HUES48 (cell line): ENCODE measurements around the gene ZFHX3.

Experiments used
- H3K27ac ChIP-seq: one replicate; pipeline ENCODE4 v1.7.0; 2013; ENCODE audit warnings: low read depth, low read length, inconsistent platforms
- H3K27me3 ChIP-seq: 2 replicates; pipeline ENCODE4 v1.6.1; 2013; ENCODE audit warnings: mild to moderate bottlenecking, low read length; ENCODE audit not compliant: control insufficient read depth, insufficient read depth
- H3K36me3 ChIP-seq: 2 replicates; pipeline ENCODE4 v1.6.1; 2013; ENCODE audit warnings: low read length; ENCODE audit not compliant: control insufficient read depth, insufficient read depth
- H3K4me1 ChIP-seq: 2 replicates; pipeline ENCODE4 v1.6.1; 2013; ENCODE audit warnings: mild to moderate bottlenecking, low read length; ENCODE audit not compliant: control insufficient read depth, insufficient read depth
- H3K4me3 ChIP-seq: 2 replicates; pipeline ENCODE4 v1.5.1; 2013; ENCODE audit warnings: mild to moderate bottlenecking, low read depth, low read length
- H3K9ac ChIP-seq: 2 replicates; pipeline ENCODE4 v1.6.1; 2013; ENCODE audit warnings: mild to moderate bottlenecking, low read depth, low read length, moderate library complexity
- H3K9me3 ChIP-seq: 2 replicates; pipeline ENCODE4 v1.6.1; 2013; ENCODE audit warnings: low read length; ENCODE audit not compliant: control insufficient read depth, insufficient read depth

The ZFHX3 gene

GRCh38 chr16:73023752-73024570 is 24.0 kb downstream of the ZFHX3 start:
- Histone ChIP-seq H3K27me3 (peaks cover 54% of the 10 kb centered on the region), H3K4me1 (peaks cover 7% of the 10 kb centered on the region), H3K4me3 (no peak overlapping the region), H3K27ac (no peak overlapping the region), H3K9me3 (no peaks in the 10 kb centered on the region), H3K9ac (no peak overlapping the region), H3K36me3 (no peaks in the 10 kb centered on the region)

- Histone ChIP-seq H3K27ac (no peak overlapping the region), H3K9ac (no peak overlapping the region), H3K4me3 (no peak overlapping the region), H3K9me3 (no peaks in the 10 kb centered on the region), H3K4me1 (peaks cover 7% of the 10 kb centered on the region), H3K36me3 (no peaks in the 10 kb centered on the region), H3K27me3 (peaks cover 48% of the 10 kb centered on the region)
These were observed 24.6 kb downstream of the ZFHX3 start for GRCh38 chr16:73023320-73023719.

- Histone ChIP-seq H3K27me3 (peaks cover 40% of the 10 kb centered on the region), H3K9me3 (no peaks in the 10 kb centered on the region), H3K27ac (no peak overlapping the region), H3K4me1 (peaks cover 7% of the 10 kb centered on the region), H3K36me3 (no peaks in the 10 kb centered on the region), H3K9ac (no peak overlapping the region), H3K4me3 (no peak overlapping the region)
These were observed 25.4 kb downstream of the ZFHX3 start for GRCh38 chr16:73022534-73022933.

- Histone ChIP-seq H3K36me3 (no peaks in the 10 kb centered on the region), H3K9ac (no peak overlapping the region), H3K27ac (no peak overlapping the region), H3K4me1 (peaks cover 7% of the 10 kb centered on the region), H3K9me3 (no peaks in the 10 kb centered on the region), H3K27me3 (peaks cover 34% of the 10 kb centered on the region), H3K4me3 (no peak overlapping the region)
These were observed 25.9 kb downstream of the ZFHX3 start for GRCh38 chr16:73021866-73022495.

- Histone ChIP-seq H3K36me3 (no peaks in the 10 kb centered on the region), H3K9me3 (no peaks in the 10 kb centered on the region), H3K4me1 (peaks cover 7% of the 10 kb centered on the region), H3K9ac (no peak overlapping the region), H3K27me3 (peaks cover 24% of the 10 kb centered on the region), H3K27ac (no peak overlapping the region), H3K4me3 (no peak overlapping the region)
These were observed 27.5 kb downstream of the ZFHX3 start for GRCh38 chr16:73020409-73020884.

GRCh38 chr16:73019457-73020362 is 28.2 kb downstream of the ZFHX3 start:
- no peak overlapping the region for H3K4me3 ChIP-seq

GRCh38 chr16:73018821-73019456 is 29.0 kb downstream of the ZFHX3 start:
- Histone ChIP-seq H3K9me3 (no peaks in the 10 kb centered on the region), H3K27me3 (peaks cover 9% of the 10 kb centered on the region; the same call in 1 of the 2 replicates), H3K4me1 (peaks cover 7% of the 10 kb centered on the region), H3K36me3 (no peaks in the 10 kb centered on the region), H3K27ac (no peak overlapping the region), H3K4me3 (no peak overlapping the region), H3K9ac (no peak overlapping the region)

More at GRCh38 chr16:73019457-73020362, 28.2 kb downstream of the ZFHX3 start:
- Histone ChIP-seq H3K9ac (no peak overlapping the region), H3K36me3 (no peaks in the 10 kb centered on the region), H3K4me1 (peaks cover 7% of the 10 kb centered on the region), H3K27me3 (peaks cover 16% of the 10 kb centered on the region), H3K27ac (no peak overlapping the region), H3K9me3 (no peaks in the 10 kb centered on the region)

- Histone ChIP-seq H3K27me3 (no peaks in the 10 kb centered on the region; the same call in 1 of the 2 replicates), H3K4me3 (no peak overlapping the region), H3K36me3 (no peaks in the 10 kb centered on the region), H3K4me1 (peaks cover 7% of the 10 kb centered on the region), H3K9me3 (no peaks in the 10 kb centered on the region), H3K27ac (no peak overlapping the region), H3K9ac (no peak overlapping the region)
These were observed 30.6 kb downstream of the ZFHX3 start for GRCh38 chr16:73017321-73017720.

GRCh38 chr16:73016488-73016830 is 31.5 kb downstream of the ZFHX3 start:
- peaks cover 7% of the 10 kb centered on the region for H3K4me1 ChIP-seq
- H3K27me3 ChIP-seq: no peaks in the 10 kb centered on the region; the same call in 1 of the 2 replicates
- no peak overlapping the region for H3K4me3 ChIP-seq
- H3K9me3 ChIP-seq: no peaks in the 10 kb centered on the region
- H3K9ac ChIP-seq: no peak overlapping the region
- H3K27ac ChIP-seq: no peak overlapping the region
- no peaks in the 10 kb centered on the region for H3K36me3 ChIP-seq

GRCh38 chr16:73015612-73016487 is 32.1 kb downstream of the ZFHX3 start:
- H3K9ac ChIP-seq: no peak overlapping the region
- peaks cover 4% of the 10 kb centered on the region for H3K4me1 ChIP-seq

More at GRCh38 chr16:73015612-73016487, 32.1 kb downstream of the ZFHX3 start:
- H3K36me3 ChIP-seq: no peaks in the 10 kb centered on the region
- H3K27me3 ChIP-seq: no peaks in the 10 kb centered on the region; the same call in 1 of the 2 replicates
- no peak overlapping the region for H3K27ac ChIP-seq
- no peaks in the 10 kb centered on the region for H3K9me3 ChIP-seq
- H3K4me3 ChIP-seq: no peak overlapping the region
